GM10266 (cell line): ENCODE results near the gene ZNF827.

Experiments
- DNase-seq: peaks from one replicate; pipeline ENCODE4 v3.0.0; 2012; ENCODE audit errors: extremely low spot score
- TF ChIP-seq, protein P1 (sequence below): IDR thresholded peaks from 2 replicates; pipeline ENCODE4 v1.5.1; 2012; ENCODE audit warnings: mild to moderate bottlenecking, low read depth; ENCODE audit not compliant: control insufficient read depth, insufficient read depth; ENCODE audit errors: missing control alignments

Gene ZNF827

DNA sequence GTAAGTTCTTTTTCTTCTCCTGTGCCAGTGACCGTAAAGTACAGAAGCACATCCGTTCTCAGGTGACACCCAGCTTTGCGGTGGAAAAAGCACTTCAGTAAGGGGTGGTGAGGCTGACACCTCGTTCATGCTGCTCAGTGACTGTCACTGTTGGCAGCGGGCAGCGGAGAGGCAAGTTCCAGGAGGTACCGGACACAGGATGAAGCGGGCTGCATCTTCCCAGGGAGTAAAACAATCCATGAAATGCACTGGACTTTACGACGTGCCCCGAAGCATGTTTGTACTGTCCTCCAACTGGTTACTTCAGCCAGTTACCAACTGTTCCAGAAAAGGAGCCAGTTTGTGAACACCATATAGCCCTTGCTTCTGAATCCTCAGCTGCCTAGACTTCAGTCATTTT is 110.7 kb downstream of the ZNF827 start:
- TF ChIP-seq, protein P1, sequence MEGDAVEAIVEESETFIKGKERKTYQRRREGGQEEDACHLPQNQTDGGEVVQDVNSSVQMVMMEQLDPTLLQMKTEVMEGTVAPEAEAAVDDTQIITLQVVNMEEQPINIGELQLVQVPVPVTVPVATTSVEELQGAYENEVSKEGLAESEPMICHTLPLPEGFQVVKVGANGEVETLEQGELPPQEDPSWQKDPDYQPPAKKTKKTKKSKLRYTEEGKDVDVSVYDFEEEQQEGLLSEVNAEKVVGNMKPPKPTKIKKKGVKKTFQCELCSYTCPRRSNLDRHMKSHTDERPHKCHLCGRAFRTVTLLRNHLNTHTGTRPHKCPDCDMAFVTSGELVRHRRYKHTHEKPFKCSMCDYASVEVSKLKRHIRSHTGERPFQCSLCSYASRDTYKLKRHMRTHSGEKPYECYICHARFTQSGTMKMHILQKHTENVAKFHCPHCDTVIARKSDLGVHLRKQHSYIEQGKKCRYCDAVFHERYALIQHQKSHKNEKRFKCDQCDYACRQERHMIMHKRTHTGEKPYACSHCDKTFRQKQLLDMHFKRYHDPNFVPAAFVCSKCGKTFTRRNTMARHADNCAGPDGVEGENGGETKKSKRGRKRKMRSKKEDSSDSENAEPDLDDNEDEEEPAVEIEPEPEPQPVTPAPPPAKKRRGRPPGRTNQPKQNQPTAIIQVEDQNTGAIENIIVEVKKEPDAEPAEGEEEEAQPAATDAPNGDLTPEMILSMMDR = no peak
- no peak for DNase-seq

DNA sequence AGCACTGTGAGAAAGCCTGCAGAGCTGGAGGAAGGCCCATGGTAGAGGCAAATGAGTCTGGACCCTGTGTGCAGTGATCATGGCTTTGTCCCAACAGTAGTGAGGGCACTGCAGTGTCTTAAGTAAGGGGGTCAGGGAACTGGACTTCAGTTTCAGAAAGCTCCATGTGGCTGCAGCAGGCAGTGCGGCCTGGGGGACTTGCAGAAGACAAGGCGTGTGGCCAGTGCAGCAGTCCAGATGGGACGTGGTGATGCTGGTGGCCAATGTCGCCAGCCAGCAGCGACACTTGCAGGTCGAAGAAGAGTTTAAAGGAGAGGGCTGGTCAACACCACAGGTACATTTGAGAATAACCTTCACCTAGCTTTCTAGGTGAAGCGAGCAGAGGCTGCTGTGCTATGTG is 113.4 kb downstream of the ZNF827 start:
- TF ChIP-seq, protein P1 = no peak
- DNase-seq = no peak

DNA sequence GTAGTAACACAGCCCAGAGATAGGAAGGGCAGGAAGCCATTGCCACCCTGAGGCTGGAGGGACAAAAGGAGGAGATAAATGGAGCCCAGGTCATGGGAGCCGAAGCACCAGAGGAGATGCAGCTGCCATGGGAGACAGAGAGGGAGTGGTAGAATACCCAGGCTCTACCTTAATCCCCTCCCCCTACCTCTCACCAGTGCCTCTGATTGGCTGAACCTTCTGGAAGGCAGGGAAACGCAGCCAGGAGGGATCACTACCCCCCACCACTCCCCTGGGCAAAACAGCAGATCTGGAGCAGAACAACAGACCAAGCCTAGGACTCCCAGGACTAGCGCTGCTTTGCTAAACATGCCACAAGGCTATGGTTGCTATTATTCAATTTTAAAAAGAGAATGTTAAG is 114.2 kb downstream of the ZNF827 start:
- DNase-seq = no peak
- TF ChIP-seq, protein P1 = no peak

DNA sequence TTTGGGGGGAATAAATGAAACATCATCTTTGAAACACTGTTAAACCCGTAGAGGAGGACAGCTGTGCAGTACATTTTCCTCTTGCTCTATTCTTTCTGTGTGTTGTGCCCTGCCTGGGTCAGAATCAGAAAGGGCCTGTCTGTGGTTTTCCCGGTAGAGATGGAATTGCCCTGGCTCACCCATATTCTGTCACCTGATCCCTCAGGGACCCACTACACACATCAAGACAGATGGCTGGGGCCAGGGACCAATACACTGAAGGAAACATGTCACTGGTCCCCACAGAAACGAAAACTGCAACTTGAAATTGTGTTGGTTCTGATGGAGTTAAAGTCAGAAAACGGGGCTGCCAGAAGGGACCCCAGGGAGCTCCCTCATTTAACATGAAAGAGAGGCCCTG is 114.9 kb downstream of the ZNF827 start:
- no peak for DNase-seq
- TF ChIP-seq, protein P1 = no peak

DNA sequence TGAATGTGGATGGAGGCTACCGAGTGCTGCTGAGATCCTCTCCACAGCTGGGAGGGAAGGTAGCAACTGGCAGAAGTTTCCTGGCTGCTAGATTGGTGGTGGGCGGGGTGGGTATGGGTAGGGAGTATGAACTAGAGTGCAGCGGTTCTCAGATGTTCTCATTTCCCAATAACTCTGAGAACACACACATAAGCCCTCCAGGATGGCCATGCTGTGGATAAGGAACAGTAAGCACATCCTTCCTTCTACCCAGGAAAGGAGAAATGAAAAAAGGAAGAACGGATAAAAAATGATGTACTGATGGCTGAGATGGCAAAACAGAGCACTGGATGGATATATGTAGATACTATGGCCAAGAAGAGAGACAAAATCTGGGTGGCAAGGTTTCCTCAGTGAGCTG is 116.0 kb downstream of the ZNF827 start:
- TF ChIP-seq, protein P1 = no peak
- no peak for DNase-seq

DNA sequence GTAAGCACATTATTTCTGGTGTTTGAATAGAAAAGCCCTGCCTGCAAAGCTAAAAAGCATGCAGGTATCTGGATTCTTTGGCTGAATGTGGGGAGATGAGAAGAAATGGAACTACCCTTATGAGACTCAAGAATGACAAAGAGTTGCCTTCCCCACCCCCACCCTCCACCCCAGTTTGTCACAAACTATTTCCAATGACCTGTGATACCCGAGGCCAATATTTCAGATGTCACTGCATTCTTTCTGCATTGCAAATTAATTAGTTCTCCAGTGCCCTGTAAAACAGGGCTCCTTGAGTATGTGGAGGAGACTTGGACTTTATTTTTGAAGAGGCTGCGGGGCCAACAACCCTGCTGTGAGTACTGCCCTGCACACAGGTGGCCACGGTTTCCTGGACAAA is 116.4 kb downstream of the ZNF827 start:
- TF ChIP-seq, protein P1 = no peak
- DNase-seq = no peak

DNA sequence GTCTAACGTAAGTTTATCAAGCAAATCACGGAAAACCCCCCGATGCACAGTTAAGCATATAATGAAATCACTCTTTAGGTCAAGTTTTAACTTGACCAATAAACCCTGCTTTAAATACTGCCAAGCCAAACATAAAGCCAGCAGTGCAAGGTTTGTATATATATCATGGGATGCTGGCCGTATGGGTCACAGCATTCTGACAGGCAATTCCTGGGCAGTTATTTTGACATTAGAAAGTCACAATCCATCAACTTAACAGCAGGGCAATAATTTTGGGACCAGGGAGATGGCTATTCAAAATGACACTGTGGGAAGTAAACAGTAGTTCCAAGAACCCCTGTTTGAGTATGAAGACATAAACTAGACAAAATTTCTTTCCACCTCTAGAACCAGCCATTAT is 116.9 kb downstream of the ZNF827 start:
- TF ChIP-seq, protein P1 = no peak
- no peak for DNase-seq
